ENCODE data around the gene MARCHF5.

MARCHF5 gene

GRCh38 chr10:92290837-92291615, at the start of gene MARCHF5, which contains the start of gene CPEB3:
MARCHF5 (plus strand) TSS chr10:92291167; CDS start chr10:92291495, 328 bp downstream.
CPEB3 (minus strand) TSS chr10:92291078; CDS start chr10:92240350, 50,728 bp downstream.
- DNase-seq, result peak; percentile 83

GRCh38 chr10:92241501-92241900, 49.5 kb upstream of the MARCHF5 start:
- DNase-seq, result no peak

GRCh38 chr10:92242380-92242779, 48.6 kb upstream of the MARCHF5 start:
- DNase-seq, result no peak

GRCh38 chr10:92242910-92243671, 47.9 kb upstream of the MARCHF5 start:
- no peak for DNase-seq

- DNase-seq, result no peak
These were observed 46.2 kb upstream of the MARCHF5 start for GRCh38 chr10:92244796-92245195.

- no peak for DNase-seq
These were observed 42.4 kb upstream of the MARCHF5 start for GRCh38 chr10:92248566-92248965.

GRCh38 chr10:92263396-92263795, 27.6 kb upstream of the MARCHF5 start:
- DNase-seq, result no peak

GRCh38 chr10:92264249-92264648, 26.7 kb upstream of the MARCHF5 start:
- DNase-seq, result no peak

- DNase-seq, result no peak
These were observed 25.2 kb upstream of the MARCHF5 start for GRCh38 chr10:92265687-92266258.

GRCh38 chr10:92267343-92267742, 23.6 kb upstream of the MARCHF5 start:
- no peak for DNase-seq

GRCh38 chr10:92268748-92269147, 22.2 kb upstream of the MARCHF5 start:
- DNase-seq, result no peak

GRCh38 chr10:92274071-92274470, 16.9 kb upstream of the MARCHF5 start:
- no peak for DNase-seq

- no peak for DNase-seq
These were observed 11.8 kb upstream of the MARCHF5 start for GRCh38 chr10:92278996-92279696.

- DNase-seq, result no peak
These were observed 6.8 kb upstream of the MARCHF5 start for GRCh38 chr10:92284112-92284704.

- no peak for DNase-seq
These were observed 711 bp upstream of the MARCHF5 start for GRCh38 chr10:92290076-92290836.

- DNase-seq, result no peak
These were observed 574 bp downstream of the MARCHF5 start for GRCh38 chr10:92291616-92291865.

- DNase-seq, result no peak
These were observed 1.2 kb downstream of the MARCHF5 start for GRCh38 chr10:92291921-92292845.

- DNase-seq, result no peak
These were observed 7.5 kb downstream of the MARCHF5 start for GRCh38 chr10:92298487-92298886.

GRCh38 chr10:92303096-92303495, 12.1 kb downstream of the MARCHF5 start:
- no peak for DNase-seq

GRCh38 chr10:92304061-92304460, 13.1 kb downstream of the MARCHF5 start:
- DNase-seq, result no peak
